HepG2 (cell line): Measurements from ENCODE around the gene DDIT4.

Source experiments
- JUNB ChIP-seq: sonication (generic); formaldehyde crosslinking; IDR thresholded peaks from 2 replicates; pipeline ENCODE4 v1.8.0; 2022; ENCODE audit warnings: missing genetic modification reagents, mild to moderate bottlenecking, borderline replicate concordance
- KAT7 ChIP-seq: IDR thresholded peaks from 2 replicates; pipeline ENCODE4 v1.6.1; 2018; ENCODE audit warnings: borderline replicate concordance, missing compliant biosample characterization
- TF ChIP-seq, protein P1 (sequence below): sonication (generic); formaldehyde crosslinking; IDR thresholded peaks from 2 replicates; pipeline ENCODE4 v1.5.0; 2020; ENCODE audit warnings: mild to moderate bottlenecking, missing genetic modification reagents, moderate library complexity
- TF ChIP-seq, protein P2 (sequence below): sonication (generic); formaldehyde crosslinking; IDR thresholded peaks from 2 replicates; pipeline ENCODE4 v1.4.0; 2020; ENCODE audit warnings: missing genetic modification reagents

- no peak for TF ChIP-seq KAT7 (CRISPR knock-in tag)
- no peak for TF ChIP-seq JUNB (CRISPR knock-in tag)
- TF ChIP-seq, protein P1, sequence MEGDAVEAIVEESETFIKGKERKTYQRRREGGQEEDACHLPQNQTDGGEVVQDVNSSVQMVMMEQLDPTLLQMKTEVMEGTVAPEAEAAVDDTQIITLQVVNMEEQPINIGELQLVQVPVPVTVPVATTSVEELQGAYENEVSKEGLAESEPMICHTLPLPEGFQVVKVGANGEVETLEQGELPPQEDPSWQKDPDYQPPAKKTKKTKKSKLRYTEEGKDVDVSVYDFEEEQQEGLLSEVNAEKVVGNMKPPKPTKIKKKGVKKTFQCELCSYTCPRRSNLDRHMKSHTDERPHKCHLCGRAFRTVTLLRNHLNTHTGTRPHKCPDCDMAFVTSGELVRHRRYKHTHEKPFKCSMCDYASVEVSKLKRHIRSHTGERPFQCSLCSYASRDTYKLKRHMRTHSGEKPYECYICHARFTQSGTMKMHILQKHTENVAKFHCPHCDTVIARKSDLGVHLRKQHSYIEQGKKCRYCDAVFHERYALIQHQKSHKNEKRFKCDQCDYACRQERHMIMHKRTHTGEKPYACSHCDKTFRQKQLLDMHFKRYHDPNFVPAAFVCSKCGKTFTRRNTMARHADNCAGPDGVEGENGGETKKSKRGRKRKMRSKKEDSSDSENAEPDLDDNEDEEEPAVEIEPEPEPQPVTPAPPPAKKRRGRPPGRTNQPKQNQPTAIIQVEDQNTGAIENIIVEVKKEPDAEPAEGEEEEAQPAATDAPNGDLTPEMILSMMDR = no peak
- TF ChIP-seq, protein P2, sequence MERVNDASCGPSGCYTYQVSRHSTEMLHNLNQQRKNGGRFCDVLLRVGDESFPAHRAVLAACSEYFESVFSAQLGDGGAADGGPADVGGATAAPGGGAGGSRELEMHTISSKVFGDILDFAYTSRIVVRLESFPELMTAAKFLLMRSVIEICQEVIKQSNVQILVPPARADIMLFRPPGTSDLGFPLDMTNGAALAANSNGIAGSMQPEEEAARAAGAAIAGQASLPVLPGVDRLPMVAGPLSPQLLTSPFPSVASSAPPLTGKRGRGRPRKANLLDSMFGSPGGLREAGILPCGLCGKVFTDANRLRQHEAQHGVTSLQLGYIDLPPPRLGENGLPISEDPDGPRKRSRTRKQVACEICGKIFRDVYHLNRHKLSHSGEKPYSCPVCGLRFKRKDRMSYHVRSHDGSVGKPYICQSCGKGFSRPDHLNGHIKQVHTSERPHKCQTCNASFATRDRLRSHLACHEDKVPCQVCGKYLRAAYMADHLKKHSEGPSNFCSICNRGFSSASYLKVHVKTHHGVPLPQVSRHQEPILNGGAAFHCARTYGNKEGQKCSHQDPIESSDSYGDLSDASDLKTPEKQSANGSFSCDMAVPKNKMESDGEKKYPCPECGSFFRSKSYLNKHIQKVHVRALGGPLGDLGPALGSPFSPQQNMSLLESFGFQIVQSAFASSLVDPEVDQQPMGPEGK = no peak
Measured at GRCh38 chr10:72322030-72322279, 48.2 kb downstream of the DDIT4 start.
